ENCODE data around the gene APBA1.
"Not testable (repeated sequence)": the region's sequence is repeated elsewhere in the genome, so short reads cannot be mapped to it uniquely, and the experiment has no call there.

APBA1 gene

GRCh38 chr9:69452110-69452782, 219.9 kb downstream of the APBA1 start:
- no peak overlapping the region for H3K27ac Mint-ChIP-seq
- no peaks in the 10 kb centered on the region for H3K9me3 Mint-ChIP-seq
- peaks cover 9% of the 10 kb centered on the region for H3K4me1 Mint-ChIP-seq (ENCODE audit: low read depth)
- H3K4me3 Mint-ChIP-seq: no peak overlapping the region
- H3K36me3 Mint-ChIP-seq (ENCODE audit: low read depth): peaks cover 35% of the 10 kb centered on the region
- no peaks in the 10 kb centered on the region for H3K27me3 Mint-ChIP-seq
- intact Hi-C loops (cut with micrococcal nuclease): no loop called here

- peaks cover 8% of the 10 kb centered on the region for H3K4me1 Mint-ChIP-seq (ENCODE audit: low read depth)
- intact Hi-C loops (cut with micrococcal nuclease): no loop called here
- peaks cover 23% of the 10 kb centered on the region for H3K36me3 Mint-ChIP-seq (ENCODE audit: low read depth)
Measured at GRCh38 chr9:69446496-69446895, 225.7 kb downstream of the APBA1 start.

GRCh38 chr9:69445251-69445650, 226.9 kb downstream of the APBA1 start:
- intact Hi-C loops (cut with micrococcal nuclease): no loop called here
- H3K9me3 Mint-ChIP-seq: no peaks in the 10 kb centered on the region
- H3K27ac Mint-ChIP-seq: no peak overlapping the region

More at GRCh38 chr9:69446496-69446895, 225.7 kb downstream of the APBA1 start:
- Mint-ChIP-seq H3K9me3 (no peaks in the 10 kb centered on the region), H3K27me3 (no peaks in the 10 kb centered on the region), H3K27ac (no peak overlapping the region), H3K4me3 (no peak overlapping the region)

DNA sequence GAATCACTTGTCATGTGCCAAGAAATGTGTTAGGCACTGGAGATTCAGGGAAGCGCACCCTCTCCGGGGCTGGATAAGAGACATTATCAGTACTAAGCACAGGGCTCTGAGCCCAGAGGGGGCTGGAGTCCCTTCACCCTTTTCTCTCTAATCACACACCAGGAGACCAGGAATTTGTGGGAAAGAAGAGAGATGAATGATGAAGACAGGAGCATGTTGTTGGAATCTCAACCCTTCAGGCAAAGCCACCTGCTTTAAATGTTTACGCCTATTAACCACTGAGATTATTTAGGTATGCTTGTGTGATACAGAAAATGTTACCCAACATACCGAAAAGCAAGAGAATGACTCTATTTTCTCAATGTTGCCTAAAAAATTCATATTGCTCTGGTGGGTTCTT, 227.4 kb downstream of the APBA1 start:
- Mint-ChIP-seq H3K27me3 (no peaks in the 10 kb centered on the region), H3K27ac (no peak overlapping the region), H3K9me3 (no peaks in the 10 kb centered on the region), H3K4me3 (no peak overlapping the region), H3K36me3 (ENCODE audit: low read depth) (peaks cover 36% of the 10 kb centered on the region), H3K4me1 (ENCODE audit: low read depth) (peaks cover 14% of the 10 kb centered on the region)
- intact Hi-C loops (cut with micrococcal nuclease): no loop called here

More at GRCh38 chr9:69445251-69445650, 226.9 kb downstream of the APBA1 start:
- Mint-ChIP-seq H3K4me1 (ENCODE audit: low read depth) (peaks cover 14% of the 10 kb centered on the region), H3K36me3 (ENCODE audit: low read depth) (peaks cover 32% of the 10 kb centered on the region), H3K27me3 (no peaks in the 10 kb centered on the region), H3K4me3 (no peak overlapping the region)

- Mint-ChIP-seq H3K4me3 (no peak overlapping the region), H3K4me1 (ENCODE audit: low read depth) (peaks cover 14% of the 10 kb centered on the region), H3K27ac (no peak overlapping the region), H3K9me3 (no peaks in the 10 kb centered on the region), H3K36me3 (ENCODE audit: low read depth) (peaks cover 36% of the 10 kb centered on the region), H3K27me3 (no peaks in the 10 kb centered on the region)
- intact Hi-C loops (cut with micrococcal nuclease): no loop called here
Measured at GRCh38 chr9:69444021-69444420, 228.2 kb downstream of the APBA1 start.

GRCh38 chr9:69443178-69443577, 229.0 kb downstream of the APBA1 start:
- intact Hi-C loops (cut with micrococcal nuclease): no loop called here
- Mint-ChIP-seq H3K4me1 (ENCODE audit: low read depth) (peaks cover 14% of the 10 kb centered on the region), H3K27ac (no peak overlapping the region), H3K4me3 (no peak overlapping the region), H3K27me3 (no peaks in the 10 kb centered on the region), H3K36me3 (ENCODE audit: low read depth) (peaks cover 28% of the 10 kb centered on the region), H3K9me3 (no peaks in the 10 kb centered on the region)

DNA sequence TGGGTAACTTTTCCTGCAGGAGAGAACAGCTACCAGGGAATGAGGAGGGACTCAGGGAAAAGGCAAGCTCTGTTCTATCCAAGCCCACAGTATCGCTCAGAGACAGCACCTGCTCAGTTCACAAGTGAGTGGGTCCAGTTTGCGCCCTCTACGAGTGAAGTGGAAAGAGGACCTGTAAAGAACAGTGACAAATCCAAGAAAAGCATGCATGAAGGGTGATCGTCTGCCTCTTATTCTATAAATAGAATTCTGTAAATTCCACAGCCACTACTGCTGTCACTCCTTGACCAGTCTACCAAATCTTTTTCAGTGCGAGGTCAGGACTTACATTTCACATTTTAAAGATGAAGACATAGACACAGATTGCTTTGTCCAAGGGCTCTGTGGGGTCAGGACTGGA, 229.7 kb downstream of the APBA1 start:
- Mint-ChIP-seq H3K4me1 (ENCODE audit: low read depth) (peaks cover 14% of the 10 kb centered on the region), H3K9me3 (no peaks in the 10 kb centered on the region), H3K36me3 (ENCODE audit: low read depth) (peaks cover 24% of the 10 kb centered on the region), H3K27ac (no peak overlapping the region), H3K27me3 (no peaks in the 10 kb centered on the region), H3K4me3 (no peak overlapping the region)
- intact Hi-C loops (cut with micrococcal nuclease): no loop called here

GRCh38 chr9:69440254-69440955, 231.8 kb downstream of the APBA1 start:
- H3K9me3 Mint-ChIP-seq; H3K27ac Mint-ChIP-seq; intact Hi-C loops (cut with micrococcal nuclease); H3K4me3 Mint-ChIP-seq; H3K27me3 Mint-ChIP-seq: not testable (repeated sequence)
- Mint-ChIP-seq H3K4me1 (ENCODE audit: low read depth) (peaks cover 14% of the 10 kb centered on the region), H3K36me3 (ENCODE audit: low read depth) (peaks cover 24% of the 10 kb centered on the region)

DNA sequence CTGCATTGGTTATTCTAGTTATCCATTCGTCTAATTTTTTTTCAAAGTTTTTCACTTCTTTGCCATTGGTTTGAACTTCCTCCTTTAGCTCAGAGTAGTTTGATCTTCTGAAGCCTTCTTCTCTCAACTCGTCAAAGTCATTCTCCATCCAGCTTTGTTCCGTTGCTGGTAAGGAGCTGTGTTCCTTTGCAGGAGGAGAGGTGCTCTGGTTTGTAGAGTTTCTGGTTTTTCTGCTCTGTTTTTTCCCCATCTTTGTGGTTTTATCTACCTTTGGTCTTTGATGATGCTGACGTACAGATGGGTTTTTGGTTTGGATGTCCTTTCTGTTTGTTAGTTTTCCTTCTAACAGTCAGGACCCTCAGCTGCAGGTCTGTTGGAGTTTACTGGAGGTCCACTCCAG, 232.5 kb downstream of the APBA1 start:
- intact Hi-C loops (cut with micrococcal nuclease); H3K27me3 Mint-ChIP-seq; H3K9me3 Mint-ChIP-seq; H3K4me3 Mint-ChIP-seq; H3K27ac Mint-ChIP-seq: not testable (repeated sequence)
- Mint-ChIP-seq H3K36me3 (ENCODE audit: low read depth) (peaks cover 24% of the 10 kb centered on the region), H3K4me1 (ENCODE audit: low read depth) (peaks cover 14% of the 10 kb centered on the region)

DNA sequence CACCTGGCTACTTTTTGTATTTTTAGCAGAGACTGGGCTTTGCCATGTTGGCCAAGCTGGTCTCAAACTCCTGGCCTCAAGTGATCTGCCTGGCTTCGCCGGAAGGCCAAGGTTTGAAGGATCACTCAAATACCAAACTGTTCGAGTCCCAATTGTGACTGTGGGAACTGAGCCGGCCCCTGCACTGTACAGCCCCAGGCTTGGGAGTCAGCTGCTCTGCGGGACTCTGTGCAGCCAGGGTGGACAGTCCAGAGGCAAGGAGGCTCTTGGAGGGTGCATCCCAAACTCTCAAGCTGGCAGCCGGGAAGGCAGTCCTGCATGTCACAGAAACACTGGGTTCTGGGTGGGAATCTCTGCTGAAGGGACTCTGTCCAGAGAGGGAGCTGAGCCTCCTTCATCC, 238.2 kb downstream of the APBA1 start:
- Mint-ChIP-seq H3K9me3 (no peaks in the 10 kb centered on the region), H3K4me3 (no peak overlapping the region), H3K36me3 (ENCODE audit: low read depth) (peaks cover 6% of the 10 kb centered on the region), H3K27me3 (no peaks in the 10 kb centered on the region), H3K4me1 (ENCODE audit: low read depth) (no peaks in the 10 kb centered on the region), H3K27ac (no peak overlapping the region)
- intact Hi-C loops (cut with micrococcal nuclease): no loop called here

GRCh38 chr9:69433392-69433791, 238.8 kb downstream of the APBA1 start:
- Mint-ChIP-seq H3K9me3 (no peaks in the 10 kb centered on the region), H3K27ac (no peak overlapping the region), H3K27me3 (no peaks in the 10 kb centered on the region), H3K36me3 (ENCODE audit: low read depth) (peaks cover 6% of the 10 kb centered on the region), H3K4me3 (no peak overlapping the region), H3K4me1 (ENCODE audit: low read depth) (no peaks in the 10 kb centered on the region)
- intact Hi-C loops (cut with micrococcal nuclease): no loop called here

DNA sequence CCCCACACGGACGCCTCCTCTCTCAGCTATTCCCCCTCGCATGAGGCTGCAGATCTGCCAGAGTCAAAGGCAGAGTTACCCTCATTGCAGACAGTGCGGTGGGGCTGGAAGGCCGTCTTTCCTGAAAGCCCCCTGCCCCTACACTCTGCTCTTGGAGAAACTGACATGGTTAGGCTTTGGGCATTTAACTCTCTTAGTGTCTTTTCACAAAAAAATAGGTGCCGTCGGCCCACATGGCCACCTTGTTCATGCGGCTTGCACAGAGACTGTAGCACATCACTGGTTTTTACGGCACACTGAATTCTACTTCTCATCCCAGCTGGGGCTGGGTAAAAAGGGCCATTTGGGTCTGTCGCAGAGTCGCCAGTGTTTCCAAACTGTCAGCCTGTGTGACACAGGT, 239.5 kb downstream of the APBA1 start:
- intact Hi-C loops (cut with micrococcal nuclease): no loop called here
- Mint-ChIP-seq H3K4me3 (no peak overlapping the region), H3K27me3 (no peaks in the 10 kb centered on the region), H3K4me1 (ENCODE audit: low read depth) (no peaks in the 10 kb centered on the region), H3K36me3 (ENCODE audit: low read depth) (peaks cover 6% of the 10 kb centered on the region), H3K27ac (no peak overlapping the region), H3K9me3 (no peaks in the 10 kb centered on the region)

DNA sequence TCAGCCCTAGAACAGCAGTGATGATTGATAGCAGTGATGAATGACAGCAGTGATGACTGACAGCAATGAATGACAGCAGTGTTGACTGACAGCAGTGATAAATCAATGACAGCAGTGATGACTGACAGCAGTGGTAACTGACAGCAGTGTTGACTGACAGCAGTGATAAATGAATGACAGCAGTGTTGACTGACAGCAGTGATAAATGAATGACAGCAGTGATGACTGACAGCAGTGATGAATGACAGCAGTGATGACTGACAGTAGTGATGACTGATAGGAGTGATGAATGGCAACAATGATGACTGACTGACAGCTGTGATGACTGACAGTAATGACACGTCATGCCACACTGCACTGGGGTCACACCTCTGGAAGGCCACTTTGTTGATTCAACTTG, 240.4 kb downstream of the APBA1 start:
- no peak overlapping the region for H3K27ac Mint-ChIP-seq
- peaks cover 6% of the 10 kb centered on the region for H3K36me3 Mint-ChIP-seq (ENCODE audit: low read depth)
- no peak overlapping the region for H3K4me3 Mint-ChIP-seq
- H3K27me3 Mint-ChIP-seq: no peaks in the 10 kb centered on the region
- intact Hi-C loops (cut with micrococcal nuclease): no loop called here
- H3K4me1 Mint-ChIP-seq (ENCODE audit: low read depth): no peaks in the 10 kb centered on the region
- H3K9me3 Mint-ChIP-seq: no peaks in the 10 kb centered on the region

- no peaks in the 10 kb centered on the region for H3K9me3 Mint-ChIP-seq
- no peak overlapping the region for H3K4me3 Mint-ChIP-seq
- no peak overlapping the region for H3K27ac Mint-ChIP-seq
- intact Hi-C loops (cut with micrococcal nuclease): no loop called here
- no peaks in the 10 kb centered on the region for H3K27me3 Mint-ChIP-seq
- peaks cover 6% of the 10 kb centered on the region for H3K36me3 Mint-ChIP-seq (ENCODE audit: low read depth)
- H3K4me1 Mint-ChIP-seq (ENCODE audit: low read depth): no peaks in the 10 kb centered on the region
Measured at GRCh38 chr9:69431203-69431602, 241.0 kb downstream of the APBA1 start.

- no peaks in the 10 kb centered on the region for H3K9me3 Mint-ChIP-seq
- no peak overlapping the region for H3K4me3 Mint-ChIP-seq
- peaks cover 6% of the 10 kb centered on the region for H3K36me3 Mint-ChIP-seq (ENCODE audit: low read depth)
- H3K27me3 Mint-ChIP-seq: no peaks in the 10 kb centered on the region
- no peaks in the 10 kb centered on the region for H3K4me1 Mint-ChIP-seq (ENCODE audit: low read depth)
- intact Hi-C loops (cut with micrococcal nuclease): no loop called here
- no peak overlapping the region for H3K27ac Mint-ChIP-seq
Measured at GRCh38 chr9:69430206-69430605, 242.0 kb downstream of the APBA1 start.

All from dendritic cell treated with granulocyte-macrophage colony-stimulating factor and Interleukin-4, amounts not matched to agents 40 ng/mL and 50 ng/mL, for 4 days (primary cell).